Muscle of leg (tissue), 11 donors: ENCODE results near the gene SYT2. TPM values are rescaled to one million over a fixed set of nuclear protein-coding genes. Genes with fewer than 3 reads are reported as not detected.
"Not testable (repeated sequence)": the region's sequence is repeated elsewhere in the genome, so short reads cannot be mapped to it uniquely, and the experiment has no call there.

Source experiments
- DNase-seq: peaks from one replicate; pipeline ENCODE4 v3.0.0; 2013
- H3K27ac ChIP-seq: one replicate; pipeline ENCODE4 v1.5.1; 2013; ENCODE audit warnings: mild to moderate bottlenecking, low read length, control low read depth
- H3K27me3 ChIP-seq: one replicate; pipeline ENCODE4 v1.6.1; 2013; ENCODE audit warnings: low read length; ENCODE audit not compliant: control insufficient read depth, insufficient read depth
- H3K36me3 ChIP-seq: one replicate; pipeline ENCODE4 v1.6.1; 2013; ENCODE audit warnings: low read length; ENCODE audit not compliant: control insufficient read depth, insufficient read depth
- H3K4me1 ChIP-seq: one replicate; pipeline ENCODE4 v1.6.1; 2013; ENCODE audit warnings: low read length; ENCODE audit not compliant: control insufficient read depth, insufficient read depth
- H3K4me3 ChIP-seq: one replicate; pipeline ENCODE4 v1.5.1; 2013; ENCODE audit warnings: low read length, control low read depth
- H3K9me3 ChIP-seq: replicated peaks from 2 replicates; pipeline ENCODE4 v1.6.1; 2013; ENCODE audit warnings: low read depth, low read length; ENCODE audit not compliant: control insufficient read depth
- WGBS: methylation state at CpG from one replicate; pipeline ENCODE4 v1.1.5; 2013; ENCODE audit warnings: missing lambda C conversion rate; ENCODE audit not compliant: insufficient coverage; 5-methylcytosine and 5-hydroxymethylcytosine counted together
- polyA plus RNA-seq, 8 donors: library from polyadenylated mRNA; unstranded; fragments of 120-200 nt; gene quantifications; one replicate each; pipeline versions ENCODE4 v1.2.1 to v1.2.3, GENCODE V29; 2013; ENCODE audit warnings: inconsistent platforms in 1 of 8, low replicate concordance in 1 of 8; ENCODE audit not compliant: insufficient read length in 8 of 8, insufficient read depth in 1 of 8
- total RNA-seq: library from RNA; stranded (reverse); fragments of 120-200 nt; gene quantifications from one replicate; pipeline ENCODE4 v1.2.4, GENCODE V29; 2013

The SYT2 gene
- total and polyA plus RNA-seq, 9 donors: 0.04 to 0.63 (median 0.33) TPM

DNA sequence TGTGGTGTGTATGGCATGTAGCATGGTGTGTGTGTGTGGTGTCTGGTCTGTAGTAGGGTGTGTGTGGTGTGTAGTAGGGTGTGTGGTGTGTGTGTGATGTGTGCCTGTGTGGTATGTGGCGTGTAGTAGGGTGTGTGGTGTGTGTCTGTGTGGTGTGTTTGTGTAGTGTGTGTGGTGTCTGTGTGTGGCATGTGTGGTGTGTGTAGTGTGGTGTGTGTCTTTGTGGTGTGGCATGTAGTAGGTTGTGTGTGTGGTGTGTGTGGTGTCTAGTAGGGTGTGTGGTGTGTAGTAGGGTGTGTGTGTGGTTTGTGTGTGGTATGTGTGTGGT, 85.5 kb downstream of the SYT2 start:
- Histone ChIP-seq H3K36me3 (no peaks in the 10 kb centered on the region), H3K27me3 (peaks cover 9% of the 10 kb centered on the region), H3K9me3 (no peaks in the 10 kb centered on the region), H3K27ac (no peak overlapping the region), H3K4me1 (peaks cover 10% of the 10 kb centered on the region), H3K4me3 (no peak overlapping the region)
- no peak for DNase-seq
- WGBS: 95% methylated on average over 1 of the region's 1 CpG

GRCh38 chr1:202624088-202624780, 86.0 kb downstream of the SYT2 start:
- no peak overlapping the region for H3K27ac ChIP-seq

GRCh38 chr1:202623476-202623875, 86.8 kb downstream of the SYT2 start:
- not testable (repeated sequence) for H3K9me3 ChIP-seq, DNase-seq, H3K36me3 ChIP-seq, H3K4me3 ChIP-seq, H3K27ac ChIP-seq, H3K27me3 ChIP-seq
- H3K4me1 ChIP-seq: peaks cover 17% of the 10 kb centered on the region
- 67% methylated on average over 7 of the region's 12 CpGs for WGBS

More at GRCh38 chr1:202624088-202624780, 86.0 kb downstream of the SYT2 start:
- WGBS: 83% methylated on average over 7 of the region's 7 CpGs
- Histone ChIP-seq H3K36me3 (no peaks in the 10 kb centered on the region), H3K27me3 (peaks cover 9% of the 10 kb centered on the region), H3K4me3 (no peak overlapping the region), H3K9me3 (no peaks in the 10 kb centered on the region), H3K4me1 (peaks cover 10% of the 10 kb centered on the region)
- no peak for DNase-seq

- WGBS: 33% methylated on average over 5 of the region's 7 CpGs
- Histone ChIP-seq H3K27me3 (peaks cover 8% of the 10 kb centered on the region), H3K9me3 (no peaks in the 10 kb centered on the region), H3K4me1 (peaks cover 19% of the 10 kb centered on the region), H3K27ac (no peak overlapping the region), H3K36me3 (no peaks in the 10 kb centered on the region), H3K4me3 (no peak overlapping the region)
- DNase-seq: peak; percentile 34
Observed at GRCh38 chr1:202623075-202623474, 87.2 kb downstream of the SYT2 start.

DNA sequence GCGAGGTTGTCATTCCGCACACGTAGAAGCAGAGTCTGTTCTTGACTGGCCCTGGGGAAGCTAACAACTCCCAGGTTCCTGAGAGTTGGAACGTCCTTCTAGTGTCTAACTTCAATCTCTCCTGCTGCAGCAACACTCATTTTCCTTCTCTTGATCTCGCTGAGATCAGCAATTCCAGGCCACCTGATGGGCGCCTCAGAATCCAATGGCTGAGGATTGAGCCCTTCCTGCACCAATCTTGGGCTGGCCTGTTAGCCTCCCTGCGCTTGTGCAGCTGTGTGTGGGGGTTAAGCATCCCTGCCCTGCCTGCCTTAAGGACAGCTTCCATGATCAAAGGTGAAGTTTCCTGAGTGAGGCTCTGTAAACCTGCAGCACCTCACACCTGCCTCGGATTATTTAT, 87.9 kb downstream of the SYT2 start:
- Histone ChIP-seq H3K4me1 (peaks cover 19% of the 10 kb centered on the region), H3K36me3 (no peaks in the 10 kb centered on the region), H3K9me3 (no peaks in the 10 kb centered on the region), H3K27me3 (peaks cover 4% of the 10 kb centered on the region), H3K4me3 (no peak overlapping the region), H3K27ac (no peak overlapping the region)
- 90% methylated on average over 6 of the region's 8 CpGs for WGBS
- DNase-seq: no peak

DNA sequence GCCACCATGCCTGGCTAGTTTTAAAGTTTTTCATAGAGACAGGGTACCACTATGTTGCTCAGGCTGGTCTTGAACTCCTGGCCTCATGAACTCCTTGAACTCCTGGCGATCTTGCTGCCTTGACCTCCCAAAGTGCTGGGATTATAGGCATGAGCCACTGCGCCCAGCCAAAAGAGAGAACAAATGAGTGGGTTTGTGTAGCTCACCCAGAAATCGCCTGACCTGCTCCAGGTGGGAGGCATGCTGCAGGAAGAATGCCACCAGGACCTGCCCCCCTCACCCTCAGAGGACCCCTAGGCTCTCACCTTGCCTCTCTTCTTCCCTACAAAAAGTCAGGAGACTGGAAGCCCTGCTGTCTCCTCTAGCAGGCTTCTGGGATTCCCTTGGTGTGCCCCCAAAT, 88.8 kb downstream of the SYT2 start:
- Histone ChIP-seq H3K4me3 (no peak overlapping the region), H3K9me3 (no peaks in the 10 kb centered on the region), H3K27ac (no peak overlapping the region), H3K36me3 (no peaks in the 10 kb centered on the region), H3K27me3 (peaks cover 4% of the 10 kb centered on the region), H3K4me1 (peaks cover 22% of the 10 kb centered on the region)
- no peak for DNase-seq
- 86% methylated on average over 1 of the region's 3 CpGs for WGBS

GRCh38 chr1:202620036-202620435, 90.2 kb downstream of the SYT2 start:
- H3K4me1 ChIP-seq: peaks cover 37% of the 10 kb centered on the region
- not testable (repeated sequence) for H3K9me3 ChIP-seq, H3K4me3 ChIP-seq, H3K36me3 ChIP-seq, H3K27me3 ChIP-seq, H3K27ac ChIP-seq, DNase-seq
- WGBS: no CpG with 5 or more reads among the region's 2 CpGs

GRCh38 chr1:202619505-202619904, 90.7 kb downstream of the SYT2 start:
- Histone ChIP-seq H3K4me3 (no peak overlapping the region), H3K9me3 (no peaks in the 10 kb centered on the region), H3K36me3 (no peaks in the 10 kb centered on the region), H3K4me1 (peaks cover 42% of the 10 kb centered on the region), H3K27ac (no peak overlapping the region), H3K27me3 (peaks cover 4% of the 10 kb centered on the region)
- 56% methylated on average over 1 of the region's 2 CpGs for WGBS
- no peak for DNase-seq

GRCh38 chr1:202619012-202619411, 91.2 kb downstream of the SYT2 start:
- peak; percentile 40 for DNase-seq
- not testable (repeated sequence) for H3K9me3 ChIP-seq, H3K36me3 ChIP-seq, H3K27me3 ChIP-seq, H3K27ac ChIP-seq, H3K4me3 ChIP-seq
- peaks cover 43% of the 10 kb centered on the region for H3K4me1 ChIP-seq
- WGBS: 21% methylated on average over 8 of the region's 11 CpGs

- no peaks in the 10 kb centered on the region for H3K9me3 ChIP-seq
- no peaks in the 10 kb centered on the region for H3K36me3 ChIP-seq
- H3K4me3 ChIP-seq: no peak overlapping the region
- H3K4me1 ChIP-seq: peaks cover 36% of the 10 kb centered on the region
- peak overlapping the region; percentile 13 for H3K27ac ChIP-seq
- 82% methylated on average over 13 of the region's 13 CpGs for WGBS
- no peak for DNase-seq
- H3K27me3 ChIP-seq: peaks cover 4% of the 10 kb centered on the region
Observed at GRCh38 chr1:202616355-202616915, 93.8 kb downstream of the SYT2 start.
